ENCODE measurements around the gene KLC4.
"Not testable (repeated sequence)": the region's sequence is repeated elsewhere in the genome, so short reads cannot be mapped to it uniquely, and the experiment has no call there.

The KLC4 gene

DNA sequence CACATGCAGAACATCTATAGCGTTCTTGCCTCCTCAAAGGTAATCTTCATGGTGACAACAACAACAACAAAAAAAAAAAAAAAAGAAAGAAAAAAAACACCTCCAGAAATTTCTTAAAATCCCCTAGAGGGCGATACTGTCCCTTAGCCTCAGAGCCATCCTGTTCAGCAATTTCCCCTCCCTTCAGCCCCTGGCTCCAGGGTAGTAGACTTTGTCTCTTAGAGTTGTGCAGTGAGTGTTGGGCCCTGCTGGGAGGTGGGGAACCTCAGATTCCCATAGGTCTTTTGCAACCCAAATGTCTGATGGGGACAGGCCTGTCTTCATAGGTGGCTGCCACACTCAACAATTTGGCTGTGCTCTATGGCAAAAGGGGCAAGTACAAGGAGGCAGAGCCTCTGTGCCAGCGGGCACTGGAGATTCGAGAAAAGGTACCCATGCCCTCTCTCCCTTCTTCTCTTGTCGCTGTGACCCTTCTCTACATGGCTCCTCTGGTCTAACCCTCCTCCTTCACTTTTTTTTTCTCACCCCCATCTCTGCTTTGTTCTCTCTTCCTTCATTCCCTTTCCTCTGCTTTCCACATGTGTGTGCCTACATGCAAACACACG is 10.7 kb downstream of the KLC4 start:
- DNase-seq (ENCODE audit: low read depth, low spot score): no peak

DNA sequence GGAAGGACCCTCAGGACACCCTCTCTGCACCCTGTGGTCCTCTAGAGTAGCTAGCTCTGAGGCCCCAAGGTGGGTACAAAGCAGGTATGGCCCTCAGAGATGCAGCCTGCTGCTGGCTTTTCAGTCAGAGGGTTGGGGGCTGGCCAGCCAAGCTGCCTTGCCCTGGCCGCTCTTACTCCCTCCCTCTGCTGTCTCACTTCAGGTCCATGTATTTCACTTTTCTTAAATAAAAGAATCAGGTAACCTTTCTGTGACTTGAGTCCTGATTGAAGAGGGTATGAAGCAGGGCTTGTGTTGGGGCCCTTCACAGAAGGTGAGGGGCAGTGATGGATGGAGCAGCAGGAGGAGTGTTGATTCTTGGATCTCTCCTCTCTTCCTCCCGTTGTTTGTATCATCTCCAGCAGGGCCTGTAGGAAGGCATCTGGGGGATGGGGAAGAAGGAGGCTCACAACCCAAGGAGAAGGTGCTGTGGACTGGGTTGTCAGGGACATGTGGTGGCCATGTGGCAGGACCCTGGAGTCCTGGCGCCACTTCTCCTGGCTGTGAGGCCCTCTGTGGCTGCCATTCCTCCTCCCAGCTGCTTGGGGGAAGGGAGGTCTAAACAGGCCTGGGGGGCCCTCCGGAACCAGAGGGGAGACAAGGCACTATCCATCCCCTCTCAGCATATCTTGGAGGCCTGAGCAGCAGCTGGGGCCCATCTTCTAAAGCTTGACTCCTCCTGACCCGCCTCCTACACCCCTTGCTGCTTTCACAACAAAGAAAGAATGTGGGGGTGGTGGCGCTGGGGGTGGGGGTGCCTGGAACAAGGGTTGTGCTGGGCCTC is 15.6 kb downstream of the KLC4 start:
- peak; percentile 56 for DNase-seq (ENCODE audit: low read depth, low spot score)

DNA sequence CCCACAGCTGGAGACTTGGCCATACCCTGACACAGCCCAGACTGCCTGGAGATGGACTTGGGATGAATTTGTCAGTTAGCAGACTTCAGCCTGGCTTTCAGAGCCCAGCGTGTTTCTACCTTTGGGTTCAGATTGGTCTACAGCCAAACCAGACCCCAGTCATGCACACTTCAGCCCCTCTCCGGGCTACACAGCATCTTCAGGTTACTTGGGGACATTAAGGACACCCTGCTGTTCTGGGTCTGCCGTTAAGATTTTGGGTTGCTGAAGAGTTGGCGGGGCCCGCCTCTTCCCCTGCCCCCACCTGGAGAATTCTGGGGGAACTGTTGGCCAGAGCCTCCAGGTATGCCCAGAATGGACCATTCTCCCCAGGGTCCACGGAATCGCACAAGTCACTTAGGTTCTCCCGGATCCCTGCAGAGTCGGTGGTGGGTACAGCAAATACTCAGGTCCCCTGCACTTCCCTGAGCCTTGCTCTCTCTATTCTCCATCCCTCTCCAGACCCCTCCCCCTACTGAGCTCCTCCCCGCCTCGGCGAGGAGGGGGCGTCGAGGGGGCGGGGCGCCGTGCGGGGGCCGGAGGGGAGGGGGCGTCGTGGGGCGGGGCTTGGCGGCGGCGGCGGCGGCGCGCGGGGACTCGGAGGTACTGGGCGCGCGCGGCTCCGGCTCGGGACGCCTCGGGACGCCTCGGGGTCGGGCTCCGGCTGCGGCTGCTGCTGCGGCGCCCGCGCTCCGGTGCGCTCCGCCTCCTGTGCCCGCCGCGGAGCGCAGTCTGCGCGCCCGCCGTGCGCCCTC is 16.4 kb downstream of the KLC4 start, which contains the start of gene PTK7:
Gene PTK7, plus strand, starts transcription at position 645 of the 794 bp plus-strand sequence. CDS start 175 bp downstream, outside the sequence.
- DNase-seq (ENCODE audit: low read depth, low spot score): peak; percentile 91

DNA sequence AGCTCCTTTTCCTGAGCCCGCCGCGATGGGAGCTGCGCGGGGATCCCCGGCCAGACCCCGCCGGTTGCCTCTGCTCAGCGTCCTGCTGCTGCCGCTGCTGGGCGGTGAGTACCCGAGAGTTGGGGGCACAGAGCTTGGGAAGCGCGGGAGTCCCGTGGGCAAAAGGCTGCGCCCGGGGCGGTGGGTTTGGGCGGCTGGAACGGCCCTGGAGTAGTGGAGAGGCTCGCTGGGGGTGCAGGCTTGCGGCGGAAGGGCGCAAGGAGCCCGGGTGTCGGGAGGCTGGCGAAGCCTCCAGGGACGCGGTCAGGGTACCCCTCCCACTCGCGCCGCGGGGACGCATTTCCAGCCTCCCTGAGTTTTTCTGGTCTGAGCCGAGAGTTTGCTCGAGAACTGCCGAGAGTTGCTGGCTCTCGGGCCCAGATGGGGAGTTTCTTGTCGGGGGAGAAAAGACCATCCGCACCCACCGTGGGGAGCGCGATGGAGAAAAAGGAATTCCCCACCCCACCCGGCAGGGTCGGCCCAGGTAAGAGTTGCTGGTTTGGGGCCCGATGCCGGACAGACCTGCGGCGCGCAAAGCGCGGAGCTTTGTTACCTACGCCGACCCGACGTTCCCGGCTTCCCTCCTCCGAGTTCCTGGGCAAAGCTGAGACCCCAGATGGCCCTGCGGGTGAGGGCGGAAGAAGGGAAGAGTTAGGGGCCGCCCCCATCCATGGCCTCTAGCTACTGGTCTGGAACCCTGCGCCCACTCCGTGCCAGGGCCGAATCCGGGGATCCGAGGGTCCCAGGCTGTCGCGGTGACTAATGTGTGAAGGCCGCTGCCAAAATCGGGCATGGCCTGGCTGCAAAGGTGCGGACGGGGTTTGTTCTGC is 17.3 kb downstream of the KLC4 start:
- no peak for DNase-seq (ENCODE audit: low read depth, low spot score)

DNA sequence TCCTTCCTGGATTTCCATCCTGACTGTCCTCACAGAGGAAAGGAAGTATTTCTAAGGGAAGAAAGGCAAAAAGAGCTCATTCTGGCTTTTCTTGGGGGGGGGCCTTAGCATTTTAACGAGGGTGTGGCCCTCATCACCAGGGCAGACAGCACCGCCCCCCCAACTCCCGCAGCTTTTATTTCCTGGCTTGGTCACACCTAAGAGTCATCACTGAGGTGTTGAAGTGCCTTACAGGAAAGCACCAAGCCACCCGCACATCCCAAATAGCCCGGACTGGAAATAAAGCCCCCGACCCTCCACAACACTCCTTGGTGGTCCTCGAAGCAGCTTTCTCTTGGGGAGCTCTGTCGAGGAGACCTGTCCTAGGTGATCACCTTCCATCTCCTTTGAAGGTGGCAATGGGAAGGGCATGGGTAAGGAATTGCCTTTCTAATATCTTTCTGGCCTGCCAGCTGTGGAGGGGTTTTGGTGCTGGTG is 17.9 kb downstream of the KLC4 start:
- no peak for DNase-seq (ENCODE audit: low read depth, low spot score)

DNA sequence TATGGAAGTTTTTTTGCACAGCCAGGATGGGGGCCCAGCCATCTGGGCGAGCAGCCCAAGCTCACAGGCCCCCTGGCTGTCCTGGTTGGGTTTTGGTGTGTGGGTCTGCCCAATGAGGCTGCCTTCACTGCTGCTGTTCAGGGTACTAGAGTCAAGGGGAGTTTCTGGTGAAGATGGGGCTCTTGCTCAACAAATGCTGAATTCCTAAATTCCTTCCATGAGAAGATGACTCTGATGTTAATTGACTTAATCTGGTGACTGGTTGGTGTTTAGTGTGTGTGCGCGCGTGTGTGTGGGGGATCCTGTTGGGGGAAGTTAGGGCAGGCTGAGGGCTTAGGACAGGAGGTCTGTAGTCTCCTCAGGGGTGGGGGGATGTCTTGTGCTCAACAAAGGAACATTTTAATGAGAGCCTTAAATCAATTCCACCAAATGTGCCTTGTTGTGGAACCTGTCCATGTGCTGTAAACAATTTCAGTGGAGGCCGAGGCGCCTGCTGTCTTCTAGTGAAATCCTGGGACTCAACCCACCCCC is 18.6 kb downstream of the KLC4 start:
- DNase-seq (ENCODE audit: low read depth, low spot score): no peak

DNA sequence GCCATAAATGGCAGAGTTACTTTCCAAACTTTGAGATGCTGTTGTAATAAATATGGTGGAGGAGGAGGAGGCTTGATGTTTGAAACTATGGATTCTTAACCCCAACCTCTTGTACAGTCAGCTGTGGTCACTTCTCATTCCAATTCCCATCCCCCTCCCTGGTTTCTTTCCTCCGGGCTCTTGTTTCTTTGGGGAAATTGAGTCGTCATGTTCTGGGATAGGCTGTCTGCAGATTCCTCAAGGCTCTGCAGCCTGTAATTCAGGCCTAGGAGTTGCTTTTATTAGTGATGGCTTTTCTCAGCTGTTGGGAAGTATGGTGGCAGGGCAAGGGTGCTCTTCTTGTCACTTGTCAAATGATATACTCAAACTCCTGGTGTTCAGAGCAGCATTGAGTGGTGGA is 19.3 kb downstream of the KLC4 start:
- DNase-seq (ENCODE audit: low read depth, low spot score): no peak

DNA sequence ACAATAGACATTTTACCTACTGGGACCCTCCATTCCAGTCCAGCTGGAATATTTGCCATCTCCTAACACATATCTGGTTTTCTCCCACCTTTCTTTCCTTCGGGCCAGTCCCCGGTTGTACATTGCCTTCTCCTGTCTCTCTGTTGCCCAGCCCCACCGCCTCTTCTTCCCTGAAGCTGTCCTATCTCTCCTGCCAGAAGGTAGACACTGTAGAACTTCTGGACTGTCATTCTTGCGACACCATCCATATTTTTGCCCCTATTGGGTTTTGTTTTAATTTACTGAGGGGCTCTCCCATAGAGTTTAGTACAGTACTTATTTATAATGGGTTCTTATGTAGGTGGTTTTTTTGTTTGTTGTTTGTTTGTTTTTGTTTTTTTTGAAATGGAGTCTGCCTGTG is 21.6 kb downstream of the KLC4 start:
- DNase-seq (ENCODE audit: low read depth, low spot score): no peak

DNA sequence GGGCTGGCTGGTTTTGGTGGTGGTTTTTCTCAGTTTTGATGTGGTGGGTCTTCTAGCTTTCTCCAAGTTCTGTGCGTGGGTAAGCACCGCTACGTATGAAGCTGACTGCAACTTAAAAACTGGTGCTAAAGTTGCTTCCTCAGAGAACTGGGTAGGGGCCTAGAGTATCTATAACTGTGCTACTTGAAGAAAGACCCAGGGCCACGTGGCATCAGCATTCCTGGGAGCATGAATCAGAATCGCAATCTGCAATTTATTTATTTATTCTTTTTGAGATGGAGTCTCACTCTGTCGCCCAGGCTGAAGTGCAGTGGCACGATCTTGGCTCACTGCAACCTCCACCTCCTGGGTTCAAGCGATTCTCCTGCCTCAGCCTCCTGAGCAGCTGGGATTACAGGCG is 22.5 kb downstream of the KLC4 start:
- not testable (repeated sequence) for DNase-seq (ENCODE audit: low read depth, low spot score)

DNA sequence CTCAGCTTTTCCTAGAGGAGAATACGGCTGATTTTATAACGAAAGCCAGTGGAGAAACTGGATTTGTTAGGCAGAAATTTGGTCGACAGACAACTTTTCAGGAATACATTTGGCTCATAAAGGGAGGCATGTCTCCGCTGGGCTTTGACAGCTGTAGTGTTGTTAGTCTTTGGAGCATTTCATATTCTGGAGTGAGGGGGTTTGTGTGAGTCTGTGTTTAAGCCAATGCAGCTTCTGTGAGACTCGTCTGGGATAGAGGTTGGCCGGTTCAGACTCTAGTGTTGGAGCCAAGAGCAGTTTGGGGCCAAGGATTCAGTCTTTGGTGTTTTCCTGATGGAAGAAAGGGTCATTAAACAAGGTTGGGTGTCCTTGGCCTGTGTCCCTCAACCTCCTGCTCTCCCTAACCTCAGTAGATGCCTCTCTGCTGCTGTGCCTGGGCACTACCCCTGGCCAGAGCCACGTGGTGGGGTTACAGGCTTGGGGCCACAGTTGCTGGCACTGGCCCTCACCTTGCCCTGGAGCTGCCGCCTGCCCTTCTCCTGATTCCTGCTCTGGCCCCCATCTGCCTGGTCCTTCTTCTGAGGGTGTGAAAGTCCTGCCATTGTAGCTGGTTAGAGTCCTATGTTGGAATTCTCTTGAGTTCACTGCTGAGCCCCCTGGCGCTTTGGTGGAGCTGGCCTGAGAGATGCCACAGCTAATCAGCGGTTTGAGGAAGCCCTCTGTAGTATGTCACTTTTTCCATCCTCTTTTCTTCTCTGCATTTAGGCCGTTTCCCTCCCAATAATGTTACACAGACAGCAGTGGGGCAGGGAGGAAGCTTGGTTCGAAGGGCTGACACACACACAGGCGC is 23.6 kb downstream of the KLC4 start:
- DNase-seq (ENCODE audit: low read depth, low spot score): no peak

DNA sequence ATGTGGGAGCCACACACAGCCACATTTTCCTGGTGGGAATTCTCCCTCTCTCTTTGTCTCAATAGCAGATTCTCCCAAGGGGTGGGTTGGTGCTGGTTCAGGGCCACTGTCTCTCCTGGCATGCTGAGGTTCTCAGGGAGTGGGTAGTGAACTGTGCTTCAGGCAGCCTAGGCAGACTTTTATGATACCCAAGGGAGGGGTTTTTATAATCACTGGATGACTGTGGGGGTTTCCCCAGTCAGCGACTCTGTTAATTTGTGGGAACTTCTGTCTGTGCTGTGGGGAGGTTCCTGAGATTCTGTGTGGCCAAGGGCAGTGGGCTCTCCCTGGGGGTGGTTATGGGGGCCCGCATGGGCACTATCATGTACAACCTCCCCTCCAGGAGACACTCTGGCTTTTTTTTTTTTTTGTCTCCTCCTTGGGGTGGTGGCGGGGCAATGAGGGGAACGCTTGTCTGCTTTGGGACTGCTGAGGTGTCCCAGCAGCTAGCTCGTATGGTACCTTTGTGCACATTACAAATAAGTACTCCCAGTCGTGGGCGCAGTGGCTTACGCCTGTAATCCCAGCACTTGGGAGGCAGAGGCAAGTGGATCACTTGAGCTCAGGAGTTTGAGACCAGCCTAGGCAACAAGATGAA is 26.7 kb downstream of the KLC4 start:
- DNase-seq (ENCODE audit: low read depth, low spot score): no peak

DNA sequence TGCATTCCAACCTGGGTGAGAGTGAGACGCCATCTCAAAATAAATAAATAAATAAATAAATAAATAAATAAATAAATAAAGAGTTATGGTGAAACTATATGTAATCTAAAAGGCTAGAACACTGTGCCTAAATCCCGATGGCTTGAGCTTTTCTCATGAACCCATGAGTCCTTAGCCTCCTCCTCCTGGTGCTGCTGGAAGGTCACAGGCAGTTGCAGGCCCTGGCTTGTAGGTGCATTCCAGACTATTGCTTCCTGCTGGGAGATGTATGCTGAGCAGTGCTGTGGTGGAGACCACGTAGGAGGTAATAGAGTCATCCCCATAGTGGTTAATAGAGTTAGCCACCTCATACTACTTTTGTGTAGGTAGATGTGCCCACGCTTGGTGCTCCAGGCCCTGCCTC is 29.2 kb downstream of the KLC4 start:
- no peak for DNase-seq (ENCODE audit: low read depth, low spot score)

DNA sequence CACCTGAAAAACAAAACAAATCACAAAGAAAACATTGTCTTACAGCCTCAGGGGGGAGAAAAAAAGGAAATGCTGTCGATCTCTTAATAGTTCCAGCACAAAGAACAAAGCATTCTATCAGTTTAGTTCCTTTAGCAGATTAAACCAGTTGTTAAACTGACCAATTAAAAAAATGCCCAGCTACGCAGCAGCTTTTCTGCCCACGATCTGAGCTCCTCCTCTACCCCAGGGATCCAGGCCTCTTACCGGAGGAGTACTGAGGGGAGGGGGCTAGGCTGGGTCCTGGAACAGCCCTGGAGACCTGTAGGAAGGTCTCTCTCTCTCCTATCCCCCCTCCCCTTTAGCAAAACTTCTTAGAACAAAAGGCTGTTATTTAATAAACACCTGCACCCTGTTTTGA is 30.0 kb downstream of the KLC4 start:
- no peak for DNase-seq (ENCODE audit: low read depth, low spot score)

DNA sequence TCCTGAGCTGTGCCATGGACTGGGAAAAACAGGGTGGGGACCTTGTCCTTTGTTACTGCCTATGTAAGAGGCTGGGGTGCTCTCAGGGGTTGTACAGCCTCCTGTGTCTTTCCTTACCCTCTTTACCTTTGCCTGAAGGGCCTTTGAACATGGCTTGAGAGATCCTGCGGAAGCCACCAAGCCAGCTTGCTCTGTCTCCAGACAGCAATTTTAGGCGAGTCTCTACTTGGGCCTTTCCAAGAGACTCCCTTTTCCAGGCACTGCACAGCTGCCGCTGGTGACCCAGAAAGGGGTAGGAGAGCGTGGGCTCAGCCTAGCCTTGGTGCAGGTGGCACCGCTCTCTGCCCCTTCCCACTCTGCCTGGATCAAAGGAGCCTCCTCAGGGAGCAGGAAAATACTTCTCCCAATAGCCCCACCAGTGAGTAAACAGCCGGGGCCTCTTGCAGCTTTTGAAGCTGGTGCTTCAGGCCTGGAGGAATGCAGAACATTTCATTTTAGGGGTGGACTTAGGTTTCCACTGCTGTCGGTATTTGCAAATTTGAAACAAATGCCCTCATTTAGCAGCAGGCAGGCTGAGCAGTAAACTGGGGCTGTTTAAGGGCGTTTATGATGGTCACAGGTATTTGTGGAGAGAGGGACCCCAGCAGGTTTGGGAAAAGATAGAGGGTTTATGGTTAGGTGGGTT is 30.6 kb downstream of the KLC4 start:
- no peak for DNase-seq (ENCODE audit: low read depth, low spot score)

DNA sequence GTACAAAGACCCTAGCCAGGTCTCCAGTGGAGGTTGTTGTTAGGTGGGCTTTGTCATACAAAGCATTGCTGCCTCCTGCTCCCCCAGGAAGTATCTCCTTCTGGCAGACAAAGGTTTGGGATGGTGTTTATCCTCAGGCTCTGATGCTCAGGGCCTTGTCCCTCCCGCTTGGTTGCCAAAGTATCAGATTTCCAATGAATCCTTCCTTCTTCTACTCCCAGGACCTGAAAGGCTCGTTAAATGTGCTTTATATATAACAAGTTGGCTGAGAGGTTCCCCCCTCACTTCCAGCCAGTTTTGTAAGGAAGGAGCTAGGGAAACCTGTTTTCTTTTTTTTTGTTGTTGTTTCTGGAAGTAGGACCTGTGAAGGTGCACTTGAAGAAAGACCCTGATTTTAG is 31.1 kb downstream of the KLC4 start:
- DNase-seq (ENCODE audit: low read depth, low spot score): no peak

DNA sequence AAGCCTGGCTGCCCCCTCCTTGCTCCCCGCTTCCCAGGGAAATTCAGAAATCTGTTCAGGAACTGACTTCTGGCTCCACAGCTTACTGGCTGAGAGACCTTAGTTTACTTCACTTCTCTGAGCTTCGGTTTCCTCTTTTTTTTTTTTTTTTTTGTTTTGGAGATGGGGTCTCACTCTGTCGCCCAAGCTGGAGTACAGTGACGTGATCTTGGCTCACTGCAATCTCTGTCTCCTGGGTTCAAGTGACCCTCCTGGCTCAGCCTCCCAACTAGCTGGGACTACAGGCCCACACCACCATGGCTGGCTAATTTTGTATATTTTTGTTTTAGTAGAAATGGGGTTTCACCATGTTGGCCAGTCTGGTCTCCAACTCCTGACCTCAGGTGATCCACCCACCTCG is 31.6 kb downstream of the KLC4 start:
- no peak for DNase-seq (ENCODE audit: low read depth, low spot score)

DNA sequence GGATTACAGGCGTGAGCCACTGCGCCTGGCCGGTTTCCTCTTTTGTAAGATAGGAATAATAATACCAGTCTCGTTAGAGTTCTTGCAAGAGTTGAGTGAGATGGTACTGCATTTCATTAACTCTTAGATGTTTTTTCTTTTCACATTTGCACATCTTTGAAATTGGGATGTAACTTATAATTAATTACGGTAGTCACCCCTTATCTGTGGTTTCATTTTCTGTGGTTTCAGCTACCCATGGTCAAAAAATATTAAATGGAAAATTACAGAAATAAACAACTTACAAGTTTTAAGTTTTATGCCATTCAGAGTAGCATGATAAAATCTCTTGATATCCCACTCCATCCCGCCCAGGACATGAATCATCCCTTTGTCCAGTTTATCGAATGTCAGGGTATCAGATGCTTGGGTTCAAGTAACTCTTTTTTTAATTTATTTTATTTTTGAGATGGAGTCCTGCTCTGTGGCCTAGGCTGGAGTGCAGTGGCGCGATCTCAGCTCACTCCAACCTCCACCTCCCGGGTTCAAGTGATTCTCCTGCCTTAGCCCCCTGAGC is 32.1 kb downstream of the KLC4 start:
- no peak for DNase-seq (ENCODE audit: low read depth, low spot score)

DNA sequence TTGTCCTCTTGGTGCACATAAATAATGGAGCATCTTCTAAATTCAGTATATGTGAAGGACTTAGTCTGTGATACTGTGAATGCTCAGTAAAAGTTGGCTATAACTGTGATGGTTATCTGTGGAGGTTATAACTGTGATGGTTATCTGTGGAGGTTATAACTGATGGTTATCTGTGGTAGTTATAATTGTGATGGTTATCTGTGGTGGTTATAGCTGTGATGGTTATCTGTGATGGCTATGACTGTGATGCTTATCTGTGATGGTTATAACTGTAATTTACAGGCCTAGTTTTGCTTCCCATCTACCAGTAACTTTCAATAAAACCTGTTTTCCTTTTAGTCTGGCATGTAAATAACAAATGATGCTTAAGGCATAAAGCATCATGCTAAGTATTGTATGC is 33.2 kb downstream of the KLC4 start:
- no peak for DNase-seq (ENCODE audit: low read depth, low spot score)

Data from smooth muscle cell of the brain vasculature (primary cell).